ENCODE data around the gene PLA2G4A. TPM values are rescaled to one million over a fixed set of nuclear protein-coding genes. Genes with fewer than 3 reads are reported as not detected.

Gene PLA2G4A
- total RNA-seq, 4 donors from 2014 or later, result 7.9 to 13.4 (median 9.5) TPM

DNA sequence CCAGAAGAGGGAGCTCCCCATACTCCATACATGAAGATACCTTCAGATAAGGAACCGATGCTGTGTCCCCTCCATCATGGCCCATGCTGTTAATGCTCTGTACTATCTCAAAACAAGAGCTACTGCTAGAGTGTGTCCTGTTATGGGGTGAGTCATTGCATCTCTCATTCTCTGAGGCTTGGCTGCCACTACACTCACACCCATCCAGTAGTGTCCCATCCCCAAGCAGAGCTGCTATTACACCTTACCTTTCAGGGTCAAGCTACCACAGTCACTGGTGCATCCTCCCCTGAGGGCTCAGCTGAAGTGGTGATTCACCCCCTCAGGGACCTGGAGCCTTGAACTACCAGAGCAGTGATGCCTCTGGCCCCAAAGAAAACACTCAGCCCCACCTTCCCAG, 198.5 kb downstream of the PLA2G4A start:
- TF ChIP-seq, protein P1, sequence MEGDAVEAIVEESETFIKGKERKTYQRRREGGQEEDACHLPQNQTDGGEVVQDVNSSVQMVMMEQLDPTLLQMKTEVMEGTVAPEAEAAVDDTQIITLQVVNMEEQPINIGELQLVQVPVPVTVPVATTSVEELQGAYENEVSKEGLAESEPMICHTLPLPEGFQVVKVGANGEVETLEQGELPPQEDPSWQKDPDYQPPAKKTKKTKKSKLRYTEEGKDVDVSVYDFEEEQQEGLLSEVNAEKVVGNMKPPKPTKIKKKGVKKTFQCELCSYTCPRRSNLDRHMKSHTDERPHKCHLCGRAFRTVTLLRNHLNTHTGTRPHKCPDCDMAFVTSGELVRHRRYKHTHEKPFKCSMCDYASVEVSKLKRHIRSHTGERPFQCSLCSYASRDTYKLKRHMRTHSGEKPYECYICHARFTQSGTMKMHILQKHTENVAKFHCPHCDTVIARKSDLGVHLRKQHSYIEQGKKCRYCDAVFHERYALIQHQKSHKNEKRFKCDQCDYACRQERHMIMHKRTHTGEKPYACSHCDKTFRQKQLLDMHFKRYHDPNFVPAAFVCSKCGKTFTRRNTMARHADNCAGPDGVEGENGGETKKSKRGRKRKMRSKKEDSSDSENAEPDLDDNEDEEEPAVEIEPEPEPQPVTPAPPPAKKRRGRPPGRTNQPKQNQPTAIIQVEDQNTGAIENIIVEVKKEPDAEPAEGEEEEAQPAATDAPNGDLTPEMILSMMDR (IDR thresholded peaks at IDR 0.05; ENCODE audit: low read depth), result no peak

DNA sequence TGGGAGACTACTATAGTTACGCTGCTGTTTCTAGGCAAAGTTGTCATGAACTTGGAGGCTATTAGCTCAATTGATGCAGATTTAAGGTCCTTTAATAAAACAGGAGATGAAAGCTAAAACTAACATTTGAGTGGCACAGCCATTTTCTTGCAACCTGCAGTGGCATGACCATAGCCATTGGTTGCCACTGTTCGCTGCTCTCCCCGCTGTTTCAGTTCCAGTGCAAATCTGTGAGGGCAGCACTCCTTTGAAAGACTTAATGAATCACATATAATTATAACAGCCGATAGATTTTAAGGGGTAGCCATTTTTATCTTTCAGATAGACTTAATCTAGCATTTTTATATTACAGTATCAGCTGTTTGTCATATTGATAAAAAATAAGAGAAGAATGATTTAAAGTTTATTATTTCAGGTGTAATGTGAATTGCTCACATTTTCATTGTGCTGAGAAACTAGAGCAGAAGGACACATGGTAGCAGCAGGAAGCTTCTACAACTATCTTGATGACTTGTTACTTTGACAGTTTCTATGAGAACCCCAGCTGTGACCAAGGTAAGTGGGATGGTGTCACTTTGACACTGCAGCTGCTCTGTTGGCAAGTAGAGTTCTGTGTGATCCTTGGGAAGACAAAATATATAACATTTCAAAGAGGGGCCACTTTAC, 203.7 kb downstream of the PLA2G4A start:
- TF ChIP-seq, protein P1 (IDR thresholded peaks at IDR 0.05; ENCODE audit: low read depth), result no peak

DNA sequence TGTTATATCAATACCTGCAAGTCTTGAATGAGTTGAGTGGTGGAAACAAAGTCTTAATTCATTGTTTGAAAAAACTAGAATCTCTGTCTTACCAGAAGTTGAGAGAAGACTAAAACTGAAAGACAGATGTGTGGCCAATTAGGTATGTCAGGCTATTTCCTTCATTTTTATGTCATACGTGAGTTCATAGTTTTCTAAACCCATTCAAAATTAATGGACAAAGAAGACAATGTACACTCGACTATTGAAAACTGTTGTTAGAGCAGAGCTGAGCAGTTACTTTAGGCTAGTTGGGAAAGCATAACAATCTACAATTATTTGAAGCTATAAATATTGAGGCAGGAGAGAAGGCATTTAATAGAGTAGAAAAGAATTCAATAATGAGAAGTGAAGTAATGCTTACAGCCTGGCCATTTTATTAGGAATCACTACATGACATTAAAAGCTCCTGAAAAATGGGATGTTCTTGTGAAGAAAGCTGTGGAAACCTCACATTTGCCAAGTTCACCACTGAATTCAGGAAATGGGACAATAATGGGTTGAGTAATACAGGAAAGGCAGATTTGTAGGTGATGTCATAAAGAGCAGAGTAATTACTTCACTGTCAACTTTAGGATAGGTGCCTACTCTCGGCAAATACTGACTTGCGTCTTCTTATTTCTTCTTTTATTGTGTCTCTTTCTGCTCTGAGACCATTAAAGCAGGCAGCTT, 204.4 kb downstream of the PLA2G4A start:
- TF ChIP-seq, protein P1 (IDR thresholded peaks at IDR 0.05; ENCODE audit: low read depth), result no peak

DNA sequence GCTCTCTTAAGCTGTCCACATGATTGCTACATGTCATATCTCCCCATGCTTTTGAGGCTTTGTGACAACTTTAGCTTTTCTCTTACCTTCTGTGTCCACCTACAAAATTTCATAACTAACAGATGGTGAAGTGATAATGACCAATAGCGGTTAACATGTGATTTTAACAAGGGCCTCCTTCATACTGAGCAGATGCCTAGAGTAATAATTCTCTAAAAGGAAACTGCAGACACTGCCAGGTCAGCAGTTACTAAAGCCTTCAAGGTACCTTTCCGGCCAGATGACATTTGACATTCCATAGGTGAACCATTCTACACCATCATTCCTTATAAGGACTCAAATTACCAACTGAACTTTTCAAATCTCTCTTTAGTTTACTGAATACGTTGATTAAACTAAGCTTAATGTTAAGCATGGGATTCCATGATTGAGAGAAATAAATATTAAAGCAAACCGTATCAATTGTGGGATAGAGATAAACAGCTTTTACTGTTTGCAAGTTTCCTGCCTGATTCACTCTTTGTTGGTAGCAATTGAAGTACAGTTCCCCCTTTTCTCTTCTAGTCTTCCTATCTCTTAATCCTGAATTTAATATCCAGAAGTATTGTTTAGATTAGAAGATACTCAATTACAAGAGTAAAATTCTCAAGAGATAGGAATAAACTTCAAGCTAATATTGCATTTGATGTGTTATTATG, 205.1 kb downstream of the PLA2G4A start:
- TF ChIP-seq, protein P1 (IDR thresholded peaks at IDR 0.05; ENCODE audit: low read depth), result no peak

DNA sequence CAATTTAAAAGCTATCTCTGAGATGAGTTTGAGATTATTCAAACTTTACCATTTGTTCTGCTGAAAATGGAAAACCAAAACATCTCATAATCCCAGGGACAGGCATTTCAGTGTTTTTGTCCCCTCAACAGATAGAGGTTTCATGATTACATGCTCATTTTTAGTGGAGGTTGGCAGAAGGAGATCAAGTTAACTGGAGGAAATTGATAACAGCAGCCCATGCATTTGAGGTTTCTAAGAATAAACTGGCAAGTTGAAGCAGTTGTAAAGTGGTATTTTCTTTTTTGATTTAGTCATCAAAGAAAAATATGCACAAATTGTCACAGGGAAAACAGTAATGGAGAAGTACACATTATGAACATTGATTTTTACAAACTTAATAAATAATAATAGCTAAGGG, 205.8 kb downstream of the PLA2G4A start:
- TF ChIP-seq, protein P1 (IDR thresholded peaks at IDR 0.05; ENCODE audit: low read depth), result no peak

DNA sequence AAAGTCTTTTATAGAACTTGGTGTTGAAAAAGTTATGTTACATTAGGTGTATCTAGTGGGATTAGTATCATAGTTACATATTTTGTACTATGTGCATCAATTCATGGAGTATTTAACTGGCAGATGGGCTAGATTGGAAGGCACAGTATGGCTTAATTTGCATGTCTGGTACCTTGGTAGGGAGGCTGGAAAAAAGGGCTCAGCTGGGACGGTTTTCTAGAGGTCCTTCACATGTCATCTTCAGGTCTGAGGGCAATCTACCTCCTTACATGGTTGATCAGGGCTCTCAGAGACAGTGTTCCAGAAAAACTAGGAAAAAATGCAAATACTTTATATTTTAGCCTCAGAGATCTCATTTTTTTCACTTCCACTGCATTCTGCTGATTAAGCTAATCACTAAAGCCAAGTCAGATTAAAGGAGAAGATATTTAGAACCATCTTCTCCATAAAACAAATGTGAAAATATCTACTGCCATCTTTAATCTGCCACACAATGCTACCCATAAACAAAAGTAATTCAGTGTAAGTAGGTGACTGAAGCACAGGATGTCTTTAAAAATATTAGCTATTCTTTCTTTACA, 209.3 kb downstream of the PLA2G4A start:
- TF ChIP-seq, protein P1 (IDR thresholded peaks at IDR 0.05; ENCODE audit: low read depth), result no peak

Other genes starting within 250 kb of the PLA2G4A start
- 1 to 10 TPM in 3 of 4 donors, not detected in 1; 1.1 to 2.5 (median 1.5) TPM for gene PTGS2, start 148.5 kb upstream of the PLA2G4A start, total RNA-seq